GM15510 (cell line): ENCODE data around the gene ACOT8.

ENCODE experiments used
- POLR2A ChIP-seq: IDR thresholded peaks from 3 replicates; pipeline ENCODE4 v1.6.1; 2011; ENCODE audit warnings: borderline replicate concordance; ENCODE audit not compliant: insufficient read length; ENCODE audit errors: extremely low read depth

Gene ACOT8

DNA sequence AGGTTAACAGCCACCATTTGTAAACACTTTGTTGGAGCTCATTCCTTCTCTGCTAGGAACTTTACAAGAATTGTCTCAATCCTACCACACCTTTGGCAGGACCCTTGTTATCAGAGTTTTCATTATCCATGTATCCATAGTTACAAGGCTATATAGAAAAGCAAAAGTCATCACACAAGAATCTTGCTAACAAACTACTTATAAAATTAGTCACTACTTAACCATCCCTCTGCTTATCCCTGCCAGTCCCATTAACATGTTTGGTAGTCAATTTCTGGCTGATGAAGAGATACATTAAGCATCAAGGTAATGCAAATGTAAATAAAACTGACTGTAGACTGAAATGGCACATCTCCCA lies 10.6 kb upstream of the ACOT8 start:
- no peak for TF ChIP-seq POLR2A

DNA sequence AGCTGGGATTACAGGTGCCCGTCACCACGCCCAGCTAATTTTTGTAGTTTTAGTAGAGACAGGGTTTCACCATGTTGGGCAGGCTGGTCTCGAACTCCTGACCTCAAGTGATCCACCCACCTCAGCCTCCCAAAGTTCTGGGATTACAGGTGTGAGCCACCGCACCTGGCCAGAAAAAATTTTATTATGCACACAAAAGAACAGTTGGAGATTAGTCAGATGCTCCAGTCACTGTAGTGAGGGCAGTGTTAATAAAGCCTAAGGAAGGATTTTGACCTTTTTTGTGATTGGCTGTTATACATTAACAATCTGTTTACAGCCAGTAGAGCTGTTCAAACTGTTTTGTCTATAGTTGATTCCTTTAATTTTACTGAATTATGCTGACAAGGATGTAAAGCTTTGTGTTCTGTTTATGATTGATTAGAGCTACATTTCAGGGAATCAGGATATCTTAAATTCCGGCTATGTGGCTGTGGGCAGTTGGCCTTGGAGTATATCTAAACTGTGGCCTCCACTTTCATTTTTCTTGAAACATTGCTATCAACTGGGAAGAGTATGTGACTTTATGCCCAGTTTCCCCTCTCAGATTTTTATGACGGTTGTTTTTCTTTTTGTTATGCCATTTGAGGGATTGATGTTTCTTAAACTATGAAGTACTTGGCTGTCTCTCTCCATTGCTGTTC lies 10.1 kb upstream of the ACOT8 start:
- TF ChIP-seq POLR2A = no peak

- no peak for TF ChIP-seq POLR2A
Observed at GRCh38 chr20:45866454-45866853, 9.3 kb upstream of the ACOT8 start.

- TF ChIP-seq POLR2A = no peak
Observed at GRCh38 chr20:45863543-45864470, 6.6 kb upstream of the ACOT8 start.

DNA sequence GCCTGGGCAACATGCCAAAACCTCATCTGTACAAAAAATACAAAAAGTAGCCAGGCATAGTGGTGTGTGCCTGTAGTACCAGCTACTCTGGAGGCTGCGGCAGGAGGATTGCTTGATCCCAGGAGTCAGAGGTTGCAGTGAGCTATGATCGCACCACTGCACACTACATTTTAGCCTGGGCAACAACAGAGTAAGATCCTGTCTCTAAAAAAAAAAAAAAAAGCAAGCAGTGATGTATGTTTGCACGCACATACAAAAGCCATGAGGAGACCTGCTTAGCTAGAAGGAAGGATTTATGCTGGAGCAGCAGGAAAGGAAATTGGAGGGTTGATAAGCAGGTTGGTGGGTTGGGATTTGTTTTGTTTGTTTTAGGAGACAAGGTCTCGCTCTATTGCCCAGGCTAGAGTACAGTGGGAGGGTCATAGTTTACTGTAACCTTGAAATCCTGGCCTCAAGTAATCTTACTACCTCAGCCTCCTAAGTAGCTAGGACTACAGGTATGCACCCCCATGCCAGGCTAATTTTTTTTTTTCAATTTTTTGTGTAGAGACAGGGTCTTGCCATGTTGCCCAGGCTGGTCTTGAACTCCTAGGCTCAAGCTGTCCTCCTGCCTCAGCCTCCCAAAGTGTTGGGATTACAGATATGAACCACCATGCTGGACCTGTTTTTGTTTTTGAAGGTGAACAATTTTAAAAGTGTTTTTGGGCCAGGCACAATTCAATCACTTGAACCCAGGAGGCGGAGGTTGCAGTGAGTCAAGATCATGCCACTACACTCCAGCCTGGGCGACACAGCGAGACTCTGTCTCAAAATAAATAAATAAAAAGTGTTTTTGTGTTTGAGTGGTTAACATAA lies 4.3 kb upstream of the ACOT8 start:
- TF ChIP-seq POLR2A = no peak

DNA sequence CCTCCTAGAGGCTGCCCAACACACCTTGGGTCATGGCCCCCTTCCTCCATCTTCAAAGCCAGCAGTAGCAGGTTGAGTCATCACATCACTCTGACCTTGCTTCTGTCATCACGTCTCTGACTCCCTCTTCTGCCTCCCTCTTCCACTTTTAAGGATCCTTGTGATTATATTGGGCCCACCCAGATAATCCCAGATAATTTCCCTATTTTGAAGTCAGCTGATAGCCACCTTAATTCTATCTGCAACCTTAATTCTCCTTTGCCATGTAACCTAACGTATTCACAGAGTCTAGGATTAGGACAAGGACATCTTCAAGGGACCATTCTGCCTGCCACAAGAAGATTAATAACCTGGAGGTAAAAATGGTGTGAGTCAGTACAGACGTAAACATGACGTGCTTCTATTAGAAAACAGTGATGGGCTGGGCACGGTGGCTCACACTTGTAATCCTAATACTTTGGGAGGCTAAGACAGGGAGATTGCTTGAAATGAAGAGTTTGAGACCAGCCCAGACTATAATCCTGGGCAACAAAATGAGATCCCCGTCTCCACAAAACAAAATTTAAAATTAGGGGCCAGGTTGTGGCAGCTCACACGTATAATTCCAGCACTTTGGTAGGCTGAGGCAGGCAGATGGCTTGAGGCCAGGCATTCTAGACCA lies 3.5 kb upstream of the ACOT8 start:
- no peak for TF ChIP-seq POLR2A

- no peak for TF ChIP-seq POLR2A
Observed at GRCh38 chr20:45859916-45860315, 2.7 kb upstream of the ACOT8 start.

DNA sequence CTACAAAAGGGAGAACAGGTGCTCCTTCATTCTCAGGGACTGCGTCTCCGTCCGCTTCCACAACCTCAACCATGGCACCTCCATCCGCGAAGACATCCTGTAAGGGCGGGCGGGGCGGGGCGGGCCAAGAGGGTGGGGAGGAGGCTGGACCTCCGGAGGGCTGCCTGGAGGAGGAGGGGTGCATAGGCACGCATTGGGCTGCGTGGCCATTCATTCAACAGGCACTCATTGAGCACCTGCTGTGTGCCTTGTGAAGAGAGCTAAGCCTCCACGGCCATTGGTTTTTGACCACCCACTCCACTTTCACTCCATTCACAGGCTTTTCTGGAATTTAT lies 657 bp upstream of the ACOT8 start:
- no peak for TF ChIP-seq POLR2A

GRCh38 chr20:45853484-45853883 lies 3.7 kb downstream of the ACOT8 start:
- TF ChIP-seq POLR2A = no peak

- TF ChIP-seq POLR2A = no peak
Observed at GRCh38 chr20:45852326-45852725, 4.9 kb downstream of the ACOT8 start.

- TF ChIP-seq POLR2A = no peak
Observed at GRCh38 chr20:45851501-45851900, 5.7 kb downstream of the ACOT8 start.

- TF ChIP-seq POLR2A = no peak
Observed at GRCh38 chr20:45850926-45851325, 6.3 kb downstream of the ACOT8 start.

- no peak for TF ChIP-seq POLR2A
Observed at GRCh38 chr20:45850238-45850637, 7.0 kb downstream of the ACOT8 start.

- no peak for TF ChIP-seq POLR2A
Observed at GRCh38 chr20:45848969-45849582, 8.1 kb downstream of the ACOT8 start.

DNA sequence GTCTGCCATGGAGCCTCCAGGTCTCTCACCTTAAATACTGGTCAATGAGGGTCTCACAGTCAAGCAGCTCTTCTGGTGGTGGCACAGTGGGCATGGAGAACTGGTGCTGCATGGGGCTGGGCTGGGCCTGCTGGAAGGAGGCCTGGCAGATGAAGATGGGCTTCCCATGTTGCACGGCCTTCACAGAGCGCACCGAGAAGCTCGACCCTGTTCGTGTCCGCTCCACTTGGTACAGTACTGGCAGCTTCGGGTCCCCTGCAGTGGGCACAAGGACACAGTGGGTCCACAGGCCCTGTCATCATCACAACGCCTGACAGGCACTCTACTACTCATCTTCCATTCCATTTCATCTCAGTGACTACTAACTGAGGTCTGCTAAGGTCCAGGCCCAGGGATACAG lies 8.8 kb downstream of the ACOT8 start:
- TF ChIP-seq POLR2A = no peak

GRCh38 chr20:45845452-45845851 lies 11.7 kb downstream of the ACOT8 start:
- TF ChIP-seq POLR2A = no peak
